Endothelial cell of hepatic sinusoid (primary cell): ENCODE data around the gene COA8.
"Not testable (repeated sequence)": the region's sequence is repeated elsewhere in the genome, so short reads cannot be mapped to it uniquely, and the experiment has no call there.

Experiments
- in situ Hi-C: cut with HindIII; loops from 2 replicates; pipeline ENCODE4 v1.10.0; 2017; ENCODE audit warnings: low sequenced_read_pairs

Gene COA8

GRCh38 chr14:103568952-103569351 lies 6.2 kb downstream of the COA8 start:
- in situ Hi-C loops: no loop called here

GRCh38 chr14:103569408-103569807 lies 6.6 kb downstream of the COA8 start:
- in situ Hi-C loops: no loop called here

GRCh38 chr14:103574104-103574503 lies 11.3 kb downstream of the COA8 start:
- in situ Hi-C loops: no loop called here

GRCh38 chr14:103574707-103575285 lies 12.0 kb downstream of the COA8 start:
- in situ Hi-C loops: no loop called here

GRCh38 chr14:103576371-103577024 lies 13.7 kb downstream of the COA8 start:
- in situ Hi-C loops: no loop called here

- in situ Hi-C loops: no loop called here
Measured at GRCh38 chr14:103578401-103579075, 15.8 kb downstream of the COA8 start.

GRCh38 chr14:103581206-103581605 lies 18.4 kb downstream of the COA8 start:
- in situ Hi-C loops: no loop called here

GRCh38 chr14:103581954-103582703 lies 19.4 kb downstream of the COA8 start:
- in situ Hi-C loops: no loop called here

- in situ Hi-C loops: no loop called here
Measured at GRCh38 chr14:103584326-103584915, 21.7 kb downstream of the COA8 start.

- in situ Hi-C loops: loop anchor here (5.0 kb wide), 4 partner anchors 44 to 214 kb away; partner anchors contain the start of gene CKB
Measured at GRCh38 chr14:103593577-103593976, 30.8 kb downstream of the COA8 start.

- in situ Hi-C loops: loop anchor here (5.0 kb wide), 4 partner anchors 43 to 213 kb away; partner anchors contain the start of gene CKB
Measured at GRCh38 chr14:103594265-103594664, 31.5 kb downstream of the COA8 start.

GRCh38 chr14:103597623-103598377 lies 35.0 kb downstream of the COA8 start:
- in situ Hi-C loops: no loop called here

GRCh38 chr14:103600503-103600902 lies 37.7 kb downstream of the COA8 start:
- in situ Hi-C loops: no loop called here

- in situ Hi-C loops: no loop called here
Measured at GRCh38 chr14:103604620-103605019, 41.9 kb downstream of the COA8 start.

- in situ Hi-C loops: no loop called here
Measured at GRCh38 chr14:103606963-103607668, 44.4 kb downstream of the COA8 start.

GRCh38 chr14:103607822-103608221 lies 45.1 kb downstream of the COA8 start:
- in situ Hi-C loops: no loop called here

GRCh38 chr14:103609081-103609480 lies 46.3 kb downstream of the COA8 start:
- in situ Hi-C loops: not testable (repeated sequence)

GRCh38 chr14:103611215-103611614 lies 48.5 kb downstream of the COA8 start:
- in situ Hi-C loops: no loop called here

GRCh38 chr14:103613517-103613916 lies 50.8 kb downstream of the COA8 start:
- in situ Hi-C loops: no loop called here
